Stimulated activated CD8-positive, alpha-beta memory T cell treated with anti-CD3 and anti-CD28 coated beads, Interleukin-15, amount 100 ng/mL, for 24 hours (primary cell): ENCODE results near the gene EXOC1L.

Experiments
- DNase-seq: peaks from one replicate; pipeline ENCODE4 v3.0.0-alpha.2; 2020; ENCODE audit warnings: low read depth

The EXOC1L gene

DNA sequence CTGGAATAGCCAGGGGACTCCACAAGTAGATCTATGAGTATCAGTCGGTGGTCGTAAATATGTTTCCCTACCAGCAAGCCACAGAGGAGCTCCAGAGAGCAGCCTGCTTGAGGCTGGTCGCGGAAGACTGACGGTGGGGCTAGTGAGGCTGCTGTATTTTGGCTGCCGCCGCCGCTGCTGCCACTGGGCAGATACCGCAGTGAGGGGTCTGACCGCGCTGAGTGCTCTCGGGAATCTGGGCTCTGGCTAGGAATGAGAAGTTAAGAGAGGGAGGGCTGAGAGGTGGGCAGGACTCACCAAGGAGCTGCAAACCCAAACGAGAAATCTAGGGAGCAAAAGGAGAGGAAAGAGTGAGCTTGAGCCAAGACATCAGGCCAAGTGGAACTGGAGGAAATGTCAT is at the start of gene EXOC1L:
TSS of gene EXOC1L (plus strand) at position 157 of the 400 bp plus-strand sequence. CDS start at position 394, 237 bp downstream.
- no peak for DNase-seq

DNA sequence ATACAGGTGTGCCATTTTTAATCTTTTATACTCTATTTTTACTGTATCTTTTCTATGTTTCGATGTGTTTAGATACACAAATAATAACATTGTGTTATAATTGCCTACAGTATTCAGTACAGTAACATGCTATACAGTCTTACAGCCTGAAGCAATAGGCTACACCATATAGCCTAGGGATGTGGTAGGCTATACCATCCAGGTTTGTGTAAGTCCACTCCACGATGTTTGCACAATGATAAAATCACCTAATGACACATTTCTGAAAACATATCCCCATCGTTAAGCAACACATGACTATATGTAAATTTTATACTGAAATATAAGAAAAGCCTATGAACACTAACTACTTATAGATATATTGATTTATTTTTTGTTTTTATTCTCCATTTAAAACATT is 48.9 kb upstream of the EXOC1L start:
- no peak for DNase-seq

DNA sequence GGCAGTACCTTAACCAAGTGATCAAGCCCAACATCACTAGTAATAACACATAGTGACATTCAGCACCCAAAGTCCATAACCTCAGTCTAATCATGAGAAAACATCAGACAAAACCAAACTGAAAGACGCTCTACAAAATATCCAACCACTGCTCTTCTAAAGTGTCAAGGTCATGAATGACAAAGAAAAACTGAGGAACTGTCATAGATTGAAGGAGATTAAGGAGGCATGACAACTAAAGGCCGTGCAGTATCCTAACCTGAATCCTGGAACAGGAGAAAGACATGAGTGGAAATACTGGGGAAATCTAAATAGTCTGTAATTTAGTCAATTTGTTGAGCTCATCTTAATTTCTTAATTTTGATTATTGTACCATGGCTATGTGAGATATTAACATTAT is 38.2 kb upstream of the EXOC1L start:
- no peak for DNase-seq

- DNase-seq, result no peak
These were observed 37.8 kb upstream of the EXOC1L start for GRCh38 chr4:55781812-55782211.

DNA sequence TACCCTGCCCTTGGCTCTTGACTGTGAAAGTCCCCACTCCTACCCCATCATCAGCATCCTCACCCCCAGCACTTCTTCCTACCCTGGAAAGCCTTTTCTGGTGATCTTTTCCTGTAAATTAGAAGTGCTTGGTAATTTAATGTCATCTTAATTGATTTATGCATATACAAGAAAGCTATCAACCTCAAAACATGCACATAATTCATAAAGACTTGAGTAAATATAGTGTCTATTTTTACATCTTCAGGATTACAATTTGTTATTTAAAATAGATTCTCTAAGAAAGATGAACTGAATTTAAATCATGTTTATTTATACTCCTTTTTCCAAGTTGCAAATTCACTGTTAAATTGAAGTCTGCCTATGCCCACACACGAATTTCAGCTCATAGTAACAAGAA is 36.0 kb upstream of the EXOC1L start:
- DNase-seq, result no peak

DNA sequence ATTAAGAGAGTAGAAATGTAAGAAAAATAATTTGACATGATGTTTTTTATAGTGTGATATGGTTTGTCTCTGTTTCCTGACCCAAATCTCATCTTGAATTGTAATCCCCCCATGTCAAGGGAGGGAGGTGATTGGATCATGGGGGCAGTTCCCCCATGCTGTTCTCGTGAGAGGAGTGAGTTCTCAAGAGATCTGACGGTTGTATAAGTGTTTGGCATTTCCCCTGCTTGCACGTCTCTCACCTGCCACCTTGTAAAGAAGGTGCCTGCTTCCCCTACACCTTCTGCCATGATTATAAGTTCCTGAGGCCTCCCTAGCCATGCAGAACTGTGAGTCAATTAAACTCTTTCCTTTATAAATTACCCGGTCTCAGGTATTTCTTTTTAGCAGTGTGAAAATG is 34.8 kb upstream of the EXOC1L start:
- DNase-seq, result no peak

GRCh38 chr4:55791666-55792065 is 27.9 kb upstream of the EXOC1L start:
- no peak for DNase-seq

DNA sequence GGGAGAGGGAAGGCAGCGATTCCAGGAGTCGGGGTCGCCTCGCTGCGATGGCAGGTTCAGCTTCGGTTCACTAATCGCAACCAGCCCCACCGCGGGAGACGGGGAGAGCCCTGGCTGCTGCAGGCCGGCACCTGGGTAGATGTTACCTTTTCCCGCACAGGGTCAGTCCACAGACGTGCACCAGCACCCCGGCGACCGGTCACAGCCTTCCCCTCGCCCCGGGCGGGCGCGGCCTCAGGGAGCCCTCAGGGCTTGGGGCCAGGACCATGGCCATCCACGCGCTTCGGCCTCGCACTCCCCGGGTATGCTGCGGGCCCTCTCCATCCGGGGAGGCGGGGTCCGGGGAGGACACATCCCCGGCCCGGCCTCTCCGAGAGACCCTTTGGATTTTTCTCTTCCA is 26.1 kb upstream of the EXOC1L start:
- no peak for DNase-seq

DNA sequence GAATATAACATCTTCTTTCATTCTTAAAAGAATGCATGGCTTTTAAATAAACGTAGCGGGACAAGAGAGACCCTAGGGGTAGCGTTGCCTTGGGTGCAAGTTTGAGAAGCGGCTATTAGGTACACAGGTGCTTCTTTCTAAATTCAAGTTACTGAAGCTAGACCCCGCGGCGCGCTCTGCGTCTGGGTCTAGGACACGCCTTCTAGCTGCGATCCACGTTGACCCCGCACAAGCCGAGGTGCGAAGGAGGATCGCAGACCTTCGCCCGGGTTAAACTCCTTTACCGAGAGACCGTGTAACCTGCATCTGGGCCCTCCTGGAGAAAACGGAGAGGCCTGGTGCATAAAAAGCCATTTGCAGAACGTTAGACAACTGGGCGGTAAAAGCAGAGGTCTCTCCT is 25.5 kb upstream of the EXOC1L start:
- no peak for DNase-seq

DNA sequence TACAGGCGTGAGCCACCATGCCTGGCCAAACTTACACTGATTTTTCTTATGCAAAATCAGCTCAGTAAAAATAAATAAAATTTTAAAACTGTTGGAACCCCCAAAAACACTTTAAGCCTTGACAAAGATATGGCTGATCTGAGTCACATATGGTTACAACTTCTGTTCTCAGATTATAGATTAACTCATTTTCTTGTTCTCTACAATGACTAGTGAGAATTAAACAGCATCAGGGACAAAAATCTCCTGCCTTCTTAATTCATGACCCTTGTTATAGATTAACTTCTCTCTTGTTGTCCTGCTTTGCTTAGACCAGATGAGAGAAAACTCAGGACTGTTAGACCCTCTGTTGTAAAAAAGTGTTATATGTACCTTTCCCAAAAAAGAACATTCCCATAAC is 24.2 kb upstream of the EXOC1L start:
- DNase-seq, result no peak

GRCh38 chr4:55801498-55801897 is 18.1 kb upstream of the EXOC1L start:
- DNase-seq, result no peak

DNA sequence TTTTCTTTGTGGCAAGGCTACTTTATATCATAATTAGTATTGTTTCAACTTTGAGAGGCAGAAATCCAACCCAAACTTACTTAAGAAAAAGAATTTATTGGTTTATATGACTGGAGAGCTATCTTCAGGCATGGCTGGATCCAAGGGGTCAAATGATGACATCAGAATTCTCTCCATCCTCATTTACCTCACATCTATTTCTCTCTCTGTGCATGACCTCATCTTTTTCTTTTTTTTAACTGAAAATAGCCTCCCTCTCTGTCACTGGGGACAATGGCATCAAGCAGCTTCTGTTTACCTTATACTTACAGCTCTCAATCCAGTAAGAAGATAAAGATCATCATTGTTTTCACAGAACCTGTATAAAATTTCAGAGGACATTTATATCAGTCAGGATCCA is 12.0 kb upstream of the EXOC1L start:
- no peak for DNase-seq

DNA sequence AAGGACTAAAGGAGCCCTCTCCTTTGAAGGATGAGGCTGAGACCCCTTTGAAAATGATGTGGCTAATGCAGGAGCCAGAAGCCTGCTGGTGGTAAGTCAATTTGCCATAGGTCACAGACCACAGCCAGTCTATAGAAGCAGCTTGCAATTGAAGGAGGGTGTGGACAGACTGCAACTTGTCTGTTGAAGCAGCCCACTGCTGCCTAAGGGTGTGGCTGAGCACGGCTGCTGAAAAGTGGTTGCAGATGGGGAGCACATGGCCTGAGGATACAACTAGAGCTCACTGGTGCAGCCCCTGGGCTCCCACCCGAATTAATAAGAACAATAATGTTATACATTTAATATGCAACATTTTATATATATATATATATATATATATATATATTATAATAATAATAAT is 11.4 kb upstream of the EXOC1L start:
- no peak for DNase-seq

DNA sequence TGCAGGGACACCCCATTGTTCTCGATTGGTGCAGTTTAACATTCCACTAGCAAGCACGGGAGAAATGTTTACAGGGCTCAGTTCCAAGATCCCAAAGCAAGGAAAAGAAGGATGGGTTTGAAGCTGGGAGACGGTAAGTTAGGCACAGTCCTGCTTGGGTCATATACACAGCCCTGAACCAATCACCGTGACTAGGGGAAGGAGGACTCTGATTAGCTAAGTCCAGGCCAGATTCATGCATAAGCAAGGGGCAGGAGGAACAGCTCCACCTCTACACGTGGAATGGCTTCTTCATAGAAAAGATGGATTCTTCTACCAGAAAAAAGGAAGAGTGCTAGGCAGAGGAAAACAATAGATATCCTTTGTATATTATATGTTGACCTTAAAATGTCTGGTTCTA is 11.0 kb upstream of the EXOC1L start:
- no peak for DNase-seq

- no peak for DNase-seq
These were observed 1.9 kb upstream of the EXOC1L start for GRCh38 chr4:55817691-55818090.

DNA sequence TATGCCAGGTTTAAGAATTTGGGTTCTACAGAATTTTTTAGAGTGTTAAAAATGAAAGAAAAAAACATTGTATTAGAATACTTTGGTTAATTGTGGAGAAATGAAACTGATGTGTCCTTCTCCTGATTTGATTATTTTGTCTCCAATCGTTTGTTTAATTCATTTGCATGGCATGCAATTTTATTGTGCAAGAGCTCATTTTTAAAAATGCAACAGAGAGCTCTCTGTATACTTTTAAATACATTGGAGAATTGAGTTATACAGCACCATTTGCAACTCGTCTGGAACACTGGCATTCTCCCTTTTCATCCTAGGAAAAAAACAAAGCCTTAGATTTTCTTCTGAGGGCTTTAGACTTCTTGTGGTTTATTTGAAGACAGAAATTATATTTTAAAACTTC is 689 bp downstream of the EXOC1L start:
- DNase-seq, result no peak

DNA sequence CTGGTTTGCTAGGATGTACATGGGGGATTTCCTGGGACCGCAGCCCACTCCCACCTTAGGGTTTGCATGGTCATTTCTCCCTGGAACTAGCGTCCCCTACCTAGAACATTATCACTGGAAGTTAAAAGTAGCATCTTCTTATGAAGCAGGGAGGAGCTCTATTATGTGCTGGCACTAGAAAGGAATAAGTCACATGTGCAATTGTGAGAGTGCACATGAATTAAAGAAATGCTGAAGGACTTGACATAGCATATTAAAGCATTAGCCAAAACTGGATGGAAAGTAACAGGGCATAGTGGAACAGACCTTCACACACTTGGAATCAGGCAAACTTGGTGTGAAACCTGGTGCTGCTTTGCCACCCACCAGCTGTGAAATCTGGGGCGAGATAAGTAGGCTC is 2.7 kb downstream of the EXOC1L start:
- no peak for DNase-seq

GRCh38 chr4:55824865-55825264 is 5.3 kb downstream of the EXOC1L start:
- no peak for DNase-seq

GRCh38 chr4:55826986-55827385 is 7.4 kb downstream of the EXOC1L start:
- DNase-seq, result no peak

DNA sequence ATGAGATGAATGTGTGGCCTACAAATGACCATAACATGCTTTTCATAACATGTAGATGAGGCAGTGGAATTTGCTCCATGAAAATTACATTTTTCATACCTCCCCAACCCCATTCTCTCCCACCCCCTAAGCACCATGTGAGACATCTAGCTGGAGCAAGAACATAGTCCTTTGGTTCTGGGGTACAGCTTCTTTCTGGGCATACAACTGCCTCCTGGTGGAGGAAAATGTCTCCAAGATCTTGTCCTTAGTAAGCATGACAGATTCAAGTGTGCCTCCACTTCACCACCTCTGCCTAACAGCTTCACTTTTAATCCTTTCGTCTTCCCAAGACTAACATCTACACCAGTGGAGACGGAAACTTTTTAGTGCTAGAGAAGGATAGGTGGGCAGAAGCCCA is 8.0 kb downstream of the EXOC1L start:
- DNase-seq, result no peak

DNA sequence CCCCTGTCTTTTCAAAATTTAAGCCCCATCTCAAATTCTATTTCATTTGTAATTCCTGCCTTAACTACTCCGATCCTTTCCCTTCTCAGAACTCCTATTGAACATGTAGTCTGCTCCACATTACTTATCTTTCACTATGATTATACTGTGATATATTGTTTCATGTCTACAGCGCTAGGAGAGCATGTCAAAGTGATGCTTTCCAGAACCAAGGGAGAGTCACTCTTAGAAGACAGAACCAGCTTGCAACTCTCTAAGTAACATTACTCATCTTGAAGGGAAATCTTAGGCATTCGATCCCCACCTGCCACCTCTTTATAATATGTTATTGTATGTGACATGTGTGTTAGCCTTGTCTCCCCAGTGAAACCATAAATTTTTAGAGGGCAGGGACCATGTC is 10.5 kb downstream of the EXOC1L start:
- no peak for DNase-seq

DNA sequence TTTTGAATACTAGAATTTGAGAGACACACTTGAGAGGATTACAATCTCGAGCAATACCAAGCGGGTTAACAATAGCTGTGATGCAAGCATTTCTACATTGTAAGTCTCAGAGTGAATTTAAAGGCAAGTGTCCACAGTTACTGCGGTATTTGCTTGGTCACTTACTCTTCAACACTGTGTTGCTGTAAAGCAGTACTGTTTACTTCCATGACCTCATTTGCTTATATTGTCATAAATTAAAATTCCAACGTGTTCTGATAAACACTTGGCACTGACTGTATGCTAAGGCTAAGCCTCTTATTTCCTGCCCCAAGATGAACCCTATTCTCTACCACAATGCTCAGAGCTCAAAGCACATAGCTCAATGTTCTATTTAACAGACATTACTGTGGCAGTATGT is 11.1 kb downstream of the EXOC1L start:
- no peak for DNase-seq

DNA sequence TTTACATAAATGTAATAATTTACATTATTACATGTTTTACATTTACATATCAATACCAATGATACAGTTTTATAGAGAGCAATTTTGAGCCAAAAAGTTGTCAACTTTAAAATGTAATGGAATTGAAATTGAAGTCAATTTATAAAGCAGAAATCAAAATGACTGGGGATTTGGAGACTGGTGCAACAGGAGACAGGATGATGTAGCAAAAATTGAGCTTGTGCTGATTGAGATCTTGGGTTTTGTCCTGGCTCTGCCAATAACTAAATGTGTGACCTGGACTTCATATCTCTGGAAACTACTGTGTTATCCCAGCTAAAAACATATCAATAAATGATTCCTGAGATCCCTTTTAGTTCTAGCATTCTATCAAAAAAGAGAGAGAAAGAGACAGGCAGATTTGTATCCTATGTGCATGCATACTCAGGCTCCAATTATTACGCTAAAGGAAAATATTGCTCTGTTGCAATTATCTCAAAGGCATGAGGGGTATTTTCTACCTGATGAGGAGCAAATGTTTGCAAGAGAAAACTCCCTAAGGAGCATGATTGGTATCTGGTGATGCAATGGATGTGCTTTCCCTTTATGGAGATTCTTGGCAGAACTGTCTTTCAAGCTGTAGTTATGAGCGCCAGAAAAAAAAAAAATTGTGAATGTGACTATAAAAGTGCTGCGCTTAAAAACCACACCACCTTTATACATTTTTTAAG is 14.7 kb downstream of the EXOC1L start:
- DNase-seq, result no peak

DNA sequence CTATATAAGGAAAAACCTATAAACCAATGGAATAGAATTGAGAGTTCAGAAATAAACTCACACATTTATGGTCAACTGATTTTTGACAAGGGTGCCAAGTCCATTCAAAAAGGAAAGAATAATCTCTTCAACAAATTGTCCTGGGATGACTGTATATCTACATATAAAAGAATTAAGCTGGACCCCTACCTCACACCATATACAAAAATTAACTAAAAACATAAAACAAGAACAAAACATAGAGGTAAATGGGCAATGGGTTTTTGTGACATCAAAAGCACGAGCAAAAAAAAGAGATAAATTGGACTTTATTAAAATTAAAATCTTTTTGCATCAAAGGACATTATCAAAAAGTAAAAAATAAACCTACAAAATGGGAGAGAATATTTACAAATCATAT is 18.3 kb downstream of the EXOC1L start:
- DNase-seq, result no peak

GRCh38 chr4:55838356-55838755 is 18.8 kb downstream of the EXOC1L start:
- no peak for DNase-seq
